Upper lobe of right lung (tissue), 1 donor: Measurements from ENCODE around the gene VAV1. TPM values are rescaled to one million over a fixed set of nuclear protein-coding genes. Genes with fewer than 3 reads are reported as not detected.

ENCODE experiments used
- ATAC-seq: fragments of 200-7000 bp; cut with Tn5 transposase; one replicate; pipeline ENCODE4 v1.9.1; 2020; ENCODE audit warnings: mild to moderate bottlenecking, moderate library complexity
- DNase-seq: peaks from one replicate; pipeline ENCODE4 v3.0.0-alpha.2; 2020
- H3K27ac ChIP-seq: fragments of 200-600 bp; one replicate; pipeline ENCODE4 v1.8.0; 2022
- H3K27me3 ChIP-seq: fragments of 200-600 bp; one replicate; pipeline ENCODE4 v1.8.0; 2022; ENCODE audit warnings: mild to moderate bottlenecking
- H3K36me3 ChIP-seq: fragments of 200-600 bp; one replicate; pipeline ENCODE4 v1.8.0; 2022
- H3K4me1 ChIP-seq: fragments of 200-600 bp; one replicate; pipeline ENCODE4 v1.8.0; 2022
- H3K4me3 ChIP-seq: fragments of 200-600 bp; one replicate; pipeline ENCODE4 v1.8.0; 2022; ENCODE audit warnings: mild to moderate bottlenecking
- H3K9me3 ChIP-seq: fragments of 200-600 bp; one replicate; pipeline ENCODE4 v1.8.0; 2022
- intact Hi-C: fragments of 100-400 bp; cut with DNase I; formaldehyde crosslinking; loops from one replicate; pipeline ENCODE4 v1.11.0; 2022
- long read RNA-seq: library from polyadenylated mRNA; unstranded; transcript quantifications from one replicate; pipeline ENCODE4 v2.0.0, GENCODE V29; 2021
- total RNA-seq: library from RNA; stranded (reverse); fragmentation: NEBNext Ultra II Directional; extraction: Animal tissue kit (Norgen Biotek cat#: 25700); gene quantifications from one replicate; pipeline ENCODE4 v1.2.1, GENCODE V29; 2021
- TF ChIP-seq, protein P1 (sequence below): fragments of 200-600 bp; IDR thresholded peaks from one replicate; pipeline ENCODE4 v1.8.0; 2022; ENCODE audit warnings: antibody characterized with exemption
- donor health status: DM: no; HTN: yes; CAD: no; lungs with severe emphysema.

The VAV1 gene, protein sequence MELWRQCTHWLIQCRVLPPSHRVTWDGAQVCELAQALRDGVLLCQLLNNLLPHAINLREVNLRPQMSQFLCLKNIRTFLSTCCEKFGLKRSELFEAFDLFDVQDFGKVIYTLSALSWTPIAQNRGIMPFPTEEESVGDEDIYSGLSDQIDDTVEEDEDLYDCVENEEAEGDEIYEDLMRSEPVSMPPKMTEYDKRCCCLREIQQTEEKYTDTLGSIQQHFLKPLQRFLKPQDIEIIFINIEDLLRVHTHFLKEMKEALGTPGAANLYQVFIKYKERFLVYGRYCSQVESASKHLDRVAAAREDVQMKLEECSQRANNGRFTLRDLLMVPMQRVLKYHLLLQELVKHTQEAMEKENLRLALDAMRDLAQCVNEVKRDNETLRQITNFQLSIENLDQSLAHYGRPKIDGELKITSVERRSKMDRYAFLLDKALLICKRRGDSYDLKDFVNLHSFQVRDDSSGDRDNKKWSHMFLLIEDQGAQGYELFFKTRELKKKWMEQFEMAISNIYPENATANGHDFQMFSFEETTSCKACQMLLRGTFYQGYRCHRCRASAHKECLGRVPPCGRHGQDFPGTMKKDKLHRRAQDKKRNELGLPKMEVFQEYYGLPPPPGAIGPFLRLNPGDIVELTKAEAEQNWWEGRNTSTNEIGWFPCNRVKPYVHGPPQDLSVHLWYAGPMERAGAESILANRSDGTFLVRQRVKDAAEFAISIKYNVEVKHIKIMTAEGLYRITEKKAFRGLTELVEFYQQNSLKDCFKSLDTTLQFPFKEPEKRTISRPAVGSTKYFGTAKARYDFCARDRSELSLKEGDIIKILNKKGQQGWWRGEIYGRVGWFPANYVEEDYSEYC
- 31.6 TPM for total RNA-seq
- long read RNA-seq, transcript VAV1-210 (27 exons, 2,620 nt), result major isoform, 17 of 24 reads
- long read RNA-seq, partial matches to known transcripts, result 1 of 24 reads
- long read RNA-seq, other reads (novel, unspliced or antisense), result 5 of 24 reads

GRCh38 chr19:6772028-6772865 lies at the start of gene VAV1:
TSS of gene VAV1 (plus strand) at chr19:6772708. CDS start at chr19:6772808, 100 bp downstream.
- no peaks in the 10 kb centered on the region for H3K9me3 ChIP-seq
- H3K4me3 ChIP-seq, result peak within 1 kb of the TSS; percentile 59
- intact Hi-C loops, result no loop called here
- H3K36me3 ChIP-seq, result no peaks in the 10 kb centered on the region
- peak; percentile 84 for ATAC-seq
- TF ChIP-seq, protein P1, sequence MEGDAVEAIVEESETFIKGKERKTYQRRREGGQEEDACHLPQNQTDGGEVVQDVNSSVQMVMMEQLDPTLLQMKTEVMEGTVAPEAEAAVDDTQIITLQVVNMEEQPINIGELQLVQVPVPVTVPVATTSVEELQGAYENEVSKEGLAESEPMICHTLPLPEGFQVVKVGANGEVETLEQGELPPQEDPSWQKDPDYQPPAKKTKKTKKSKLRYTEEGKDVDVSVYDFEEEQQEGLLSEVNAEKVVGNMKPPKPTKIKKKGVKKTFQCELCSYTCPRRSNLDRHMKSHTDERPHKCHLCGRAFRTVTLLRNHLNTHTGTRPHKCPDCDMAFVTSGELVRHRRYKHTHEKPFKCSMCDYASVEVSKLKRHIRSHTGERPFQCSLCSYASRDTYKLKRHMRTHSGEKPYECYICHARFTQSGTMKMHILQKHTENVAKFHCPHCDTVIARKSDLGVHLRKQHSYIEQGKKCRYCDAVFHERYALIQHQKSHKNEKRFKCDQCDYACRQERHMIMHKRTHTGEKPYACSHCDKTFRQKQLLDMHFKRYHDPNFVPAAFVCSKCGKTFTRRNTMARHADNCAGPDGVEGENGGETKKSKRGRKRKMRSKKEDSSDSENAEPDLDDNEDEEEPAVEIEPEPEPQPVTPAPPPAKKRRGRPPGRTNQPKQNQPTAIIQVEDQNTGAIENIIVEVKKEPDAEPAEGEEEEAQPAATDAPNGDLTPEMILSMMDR, result peak; percentile 15
- peak; percentile 89 for DNase-seq
- H3K27me3 ChIP-seq, result no peaks in the 10 kb centered on the region
- H3K27ac ChIP-seq, result peak within 1 kb of the TSS; percentile 68
- peaks cover under 1% of the 10 kb centered on the region for H3K4me1 ChIP-seq

GRCh38 chr19:6723108-6723618 lies 49.3 kb upstream of the VAV1 start:
- TF ChIP-seq, protein P1, result no peak
- no peaks in the 10 kb centered on the region for H3K9me3 ChIP-seq
- H3K27ac ChIP-seq, result peak overlapping the region; percentile 77
- peaks cover 35% of the 10 kb centered on the region for H3K4me1 ChIP-seq
- DNase-seq (peak; percentile 79), ATAC-seq (peak; percentile 28)
- no peaks in the 10 kb centered on the region for H3K27me3 ChIP-seq
- H3K36me3 ChIP-seq, result no peaks in the 10 kb centered on the region
- H3K4me3 ChIP-seq, result no peak overlapping the region
- intact Hi-C loops, result no loop called here

DNA sequence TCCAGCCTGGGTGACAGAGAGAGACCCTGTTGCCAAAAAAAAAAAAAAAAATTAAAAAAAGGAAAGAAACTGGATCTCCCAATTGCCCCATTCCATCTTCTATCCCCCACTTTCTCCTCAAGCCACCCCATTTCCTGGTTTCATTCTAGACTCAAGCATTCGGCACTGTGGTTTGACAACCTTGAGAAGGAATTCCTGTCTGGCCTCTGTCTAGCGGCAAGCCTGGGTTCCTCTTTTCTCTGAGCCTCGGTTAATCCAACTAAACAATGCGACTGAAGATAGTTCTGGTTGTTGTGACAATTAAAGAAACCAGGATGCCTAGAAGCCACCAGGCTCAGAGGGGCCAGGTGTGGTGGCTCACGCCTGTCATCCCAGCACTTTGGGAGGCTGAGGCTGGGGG lies 48.8 kb upstream of the VAV1 start:
- ATAC-seq, result no peak
- Histone ChIP-seq H3K4me3 (no peak overlapping the region), H3K27ac (peak overlapping the region; percentile 77), H3K9me3 (no peaks in the 10 kb centered on the region), H3K36me3 (no peaks in the 10 kb centered on the region), H3K4me1 (peaks cover 40% of the 10 kb centered on the region), H3K27me3 (no peaks in the 10 kb centered on the region)
- intact Hi-C loops, result no loop called here
- DNase-seq, result no peak
- TF ChIP-seq, protein P1, result no peak

DNA sequence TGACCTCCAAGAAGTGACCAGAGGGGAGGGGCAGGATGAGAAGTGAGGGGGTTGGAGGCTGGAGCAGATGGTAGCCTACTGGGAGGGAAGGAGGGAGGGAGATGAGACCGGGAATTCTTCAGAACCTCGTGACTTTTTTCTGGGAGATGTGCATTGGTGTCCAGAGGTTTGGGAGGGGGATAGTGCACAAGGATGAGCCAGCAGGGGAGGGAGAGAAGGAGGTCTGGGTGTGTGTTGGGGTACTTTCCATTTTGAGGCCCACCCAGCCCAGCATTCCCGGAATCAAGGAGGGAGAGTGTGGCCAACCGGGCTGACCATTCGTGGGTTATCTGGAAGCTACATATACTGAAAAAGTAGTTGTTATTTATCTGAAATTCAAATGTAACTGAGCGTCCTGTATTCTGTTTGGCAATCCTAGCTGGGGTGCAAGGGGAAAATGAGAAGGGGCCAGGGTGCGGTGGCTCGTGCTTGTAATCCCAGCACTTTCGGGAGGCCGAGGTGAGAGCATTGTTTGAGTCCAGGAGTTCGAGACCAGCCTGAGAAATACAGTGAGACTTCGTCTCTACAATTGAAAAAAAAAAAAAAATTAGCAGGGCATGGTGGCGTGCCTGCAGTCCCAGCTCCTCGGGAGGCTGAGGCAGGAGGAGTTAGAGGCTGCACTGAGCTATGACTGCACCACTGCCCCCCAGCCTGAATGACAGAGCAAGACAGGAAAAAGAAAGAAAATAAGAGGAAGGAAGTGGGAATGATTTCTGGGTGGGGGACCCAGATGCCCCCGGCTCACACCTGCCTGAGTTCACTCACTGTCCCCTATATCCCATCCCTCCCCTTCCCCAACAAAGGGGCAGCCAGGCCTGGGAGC lies 47.6 kb upstream of the VAV1 start:
- no peaks in the 10 kb centered on the region for H3K36me3 ChIP-seq
- peak overlapping the region; percentile 77 for H3K27ac ChIP-seq
- TF ChIP-seq, protein P1, result no peak
- DNase-seq (no peak), ATAC-seq (no peak)
- no peak overlapping the region for H3K4me3 ChIP-seq
- no peaks in the 10 kb centered on the region for H3K27me3 ChIP-seq
- peaks cover 42% of the 10 kb centered on the region for H3K4me1 ChIP-seq
- intact Hi-C loops, result no loop called here
- no peaks in the 10 kb centered on the region for H3K9me3 ChIP-seq
